Measurements from ENCODE around the gene CCDC194. TPM values are rescaled to one million over a fixed set of nuclear protein-coding genes. Genes with fewer than 3 reads are reported as not detected.

CCDC194 gene
- total and polyA plus RNA-seq, 2 of the 8 experiments (the other 6 are each of a cell fraction or from before 2014, with no cell fraction given): 0.33 TPM; not detected in 1

DNA sequence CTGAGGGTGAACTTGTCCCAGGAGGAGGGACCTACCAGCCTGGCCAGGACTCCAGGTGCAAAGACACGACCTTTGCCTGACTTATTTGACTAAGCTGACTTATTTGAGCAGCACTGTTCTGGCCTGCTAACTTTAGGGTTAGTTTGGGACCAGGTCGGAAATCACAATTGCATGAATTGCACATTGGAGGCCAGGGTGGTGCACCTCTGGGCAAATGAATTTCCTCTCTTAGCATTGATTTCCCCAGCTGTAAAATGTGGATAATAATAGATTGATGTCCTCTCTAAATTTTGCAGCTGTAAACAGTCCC, 12.8 kb upstream of the CCDC194 start:
- no peaks in the 10 kb centered on the region for H4K20me1 ChIP-seq (replicated peaks in 1 of 2; ENCODE audit: control insufficient read depth in 1 of 2, insufficient read depth in 2 of 2, low read length in 2 of 2)
- H2BK12ac ChIP-seq (ENCODE audit: low read depth, low read length): no peak overlapping the region
- H3K79me2 ChIP-seq (ENCODE audit: control insufficient read depth in 1 of 2, insufficient read depth in 2 of 2, low read length in 2 of 2): peaks cover 0 to 4% of the 10 kb centered on the region in 2 experiments; a peak in 1 of 4 replicates
- H3K56ac ChIP-seq (replicated peaks; ENCODE audit: insufficient read length, low read depth, low read length): no peak overlapping the region
- H3K23me2 ChIP-seq (ENCODE audit: low read depth, low read length): peaks cover 10% of the 10 kb centered on the region; the same call in 1 of the 2 replicates
- H3K4me2 ChIP-seq (ENCODE audit: insufficient read depth in 1 of 2, low read depth in 2 of 2, low read length in 2 of 2): peak overlapping the region in 1 of 2 experiments; percentile 79; a peak in 1 of 4 replicates
- no peak overlapping the region for H4K91ac ChIP-seq (replicated peaks; ENCODE audit: insufficient read length, low read length)
- peaks cover 4 to 23% (median 14%) of the 10 kb centered on the region in 4 experiments for H3K4me1 ChIP-seq (replicated peaks in 1 of 4; ENCODE audit: control insufficient read depth in 3 of 4, insufficient read depth in 4 of 4, low read length in 3 of 4)
- H3K9ac ChIP-seq (replicated peaks in 1 of 4; ENCODE audit: extremely low read depth in 1 of 4, low read depth in 3 of 4, low read length in 3 of 4): no peak overlapping the region
- H4K8ac ChIP-seq (ENCODE audit: extremely low read depth, insufficient read depth, low read length): no peak overlapping the region
- FAIRE-seq (no peak), DNase-seq (ENCODE audit: low read depth in 1 of 2, low spot score in 2 of 2) (no peak)
- no peaks in the 10 kb centered on the region; the same call in 1 of the 2 replicates for H3K79me1 ChIP-seq (ENCODE audit: low read depth, low read length)
- H3K9me3 ChIP-seq (ENCODE audit: insufficient read depth in 2 of 2, low read depth in 1 of 2, low read length in 1 of 2): no peaks in the 10 kb centered on the region
- no peak overlapping the region for H3K23ac ChIP-seq (ENCODE audit: insufficient read length)
- TF ChIP-seq, protein P1, sequence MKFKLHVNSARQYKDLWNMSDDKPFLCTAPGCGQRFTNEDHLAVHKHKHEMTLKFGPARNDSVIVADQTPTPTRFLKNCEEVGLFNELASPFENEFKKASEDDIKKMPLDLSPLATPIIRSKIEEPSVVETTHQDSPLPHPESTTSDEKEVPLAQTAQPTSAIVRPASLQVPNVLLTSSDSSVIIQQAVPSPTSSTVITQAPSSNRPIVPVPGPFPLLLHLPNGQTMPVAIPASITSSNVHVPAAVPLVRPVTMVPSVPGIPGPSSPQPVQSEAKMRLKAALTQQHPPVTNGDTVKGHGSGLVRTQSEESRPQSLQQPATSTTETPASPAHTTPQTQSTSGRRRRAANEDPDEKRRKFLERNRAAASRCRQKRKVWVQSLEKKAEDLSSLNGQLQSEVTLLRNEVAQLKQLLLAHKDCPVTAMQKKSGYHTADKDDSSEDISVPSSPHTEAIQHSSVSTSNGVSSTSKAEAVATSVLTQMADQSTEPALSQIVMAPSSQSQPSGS (IDR thresholded peaks at IDR 0.05; ENCODE audit: low read length): no peak
- TF ChIP-seq, protein P2, sequence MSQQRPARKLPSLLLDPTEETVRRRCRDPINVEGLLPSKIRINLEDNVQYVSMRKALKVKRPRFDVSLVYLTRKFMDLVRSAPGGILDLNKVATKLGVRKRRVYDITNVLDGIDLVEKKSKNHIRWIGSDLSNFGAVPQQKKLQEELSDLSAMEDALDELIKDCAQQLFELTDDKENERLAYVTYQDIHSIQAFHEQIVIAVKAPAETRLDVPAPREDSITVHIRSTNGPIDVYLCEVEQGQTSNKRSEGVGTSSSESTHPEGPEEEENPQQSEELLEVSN (IDR thresholded peaks at IDR 0.05): no peak
- TF ChIP-seq BCL11A (IDR thresholded peaks at IDR 0.05; ENCODE audit: low read depth in 2 of 2, low read length in 2 of 2): no peak
- no peak overlapping the region for H3K4me3 ChIP-seq (ENCODE audit: extremely low read depth in 1 of 4, insufficient read depth in 2 of 4, low read depth in 3 of 4, low read length in 4 of 4)
- no peak overlapping the region for H2AFZ ChIP-seq (ENCODE audit: low read length)
- H4K5ac ChIP-seq (ENCODE audit: insufficient read length, low read depth, low read length): no peak overlapping the region
- no peaks in the 10 kb centered on the region for H3K27me3 ChIP-seq (replicated peaks in 1 of 4; ENCODE audit: control insufficient read depth in 3 of 4, extremely low read depth in 1 of 4, insufficient read depth in 3 of 4, low read length in 3 of 4)
- no peak overlapping the region for H2BK20ac ChIP-seq (ENCODE audit: low read length)
- 0 out of 2 replicates have a peak overlapping the region, but pooled peaks have one; percentile 39 for H2AK5ac ChIP-seq (ENCODE audit: low read depth, low read length)
- H2BK5ac ChIP-seq (ENCODE audit: low read depth, low read length): no peak overlapping the region
- ChIA-PET CTCF (ENCODE audit: partially characterized antibody) (interaction anchor here (1.1 to 1.5 kb wide), 2 partner anchors 13 to 22 kb away, joined by 4 to 8 read pairs; partner anchors contain the start of gene CCDC194), POLR2A (ENCODE audit: partially characterized antibody) (interaction anchor here (0.7 to 4.9 kb wide), 3 partner anchors 10 to 114 kb away, joined by 3 to 44 read pairs (median 3); partner anchors contain the start of gene MVB12A)
- peaks cover 0 to 7% (median 1%) of the 10 kb centered on the region in 4 experiments; a peak in 2 of 8 replicates for H3K36me3 ChIP-seq (ENCODE audit: control insufficient read depth in 2 of 4, insufficient read depth in 4 of 4, low read length in 3 of 4)
- H2BK120ac ChIP-seq (replicated peaks; ENCODE audit: low read depth, low read length): no peak overlapping the region
- no peak overlapping the region for H3K14ac ChIP-seq (ENCODE audit: insufficient read length)
- no peak overlapping the region for H3K4ac ChIP-seq (replicated peaks; ENCODE audit: insufficient read length, low read depth, low read length)
- WGBS, 2 experiments (ENCODE audit: extremely low coverage in 1 of 2, insufficient coverage in 1 of 2, insufficient read length in 1 of 2, insufficient replicate concordance in 2 of 2, low coverage in 1 of 2, low lambda C conversion rate in 2 of 2, missing lambda C conversion rate in 1 of 2): 77% methylated on average over 2 of the region's 2 CpGs; no CpG with 5 or more reads in 1 of the 2 experiments
- 0 out of 2 replicates have a peak overlapping the region, but pooled peaks have one; percentile 18 for H2BK15ac ChIP-seq (ENCODE audit: low read length)
- no peak overlapping the region for H3K18ac ChIP-seq (ENCODE audit: extremely low read depth, low read length)
- no peak overlapping the region for H3K27ac ChIP-seq (ENCODE audit: low read depth, low read length)
